Measurements from ENCODE around the gene MKRN2.

DNA sequence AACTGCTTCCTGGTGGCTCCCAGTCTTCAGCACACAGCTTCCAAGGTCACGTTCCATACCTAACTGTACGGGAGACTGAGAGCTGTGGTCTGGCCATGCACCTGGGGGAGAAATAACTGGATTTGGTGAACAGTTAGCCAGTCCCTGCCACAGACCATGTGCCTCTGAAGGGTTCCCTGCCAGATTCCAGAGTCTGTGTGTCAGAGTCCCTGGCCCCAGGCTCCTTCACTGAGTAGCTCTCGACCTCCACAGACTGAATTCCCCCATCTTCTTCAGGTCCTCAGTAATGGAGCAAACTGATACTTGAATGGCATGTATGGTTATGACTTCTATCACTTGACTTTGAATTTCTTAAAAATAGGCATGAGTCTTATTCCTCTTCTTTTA lies 29.1 kb upstream of the MKRN2 start:
- TF ChIP-seq, protein P1, sequence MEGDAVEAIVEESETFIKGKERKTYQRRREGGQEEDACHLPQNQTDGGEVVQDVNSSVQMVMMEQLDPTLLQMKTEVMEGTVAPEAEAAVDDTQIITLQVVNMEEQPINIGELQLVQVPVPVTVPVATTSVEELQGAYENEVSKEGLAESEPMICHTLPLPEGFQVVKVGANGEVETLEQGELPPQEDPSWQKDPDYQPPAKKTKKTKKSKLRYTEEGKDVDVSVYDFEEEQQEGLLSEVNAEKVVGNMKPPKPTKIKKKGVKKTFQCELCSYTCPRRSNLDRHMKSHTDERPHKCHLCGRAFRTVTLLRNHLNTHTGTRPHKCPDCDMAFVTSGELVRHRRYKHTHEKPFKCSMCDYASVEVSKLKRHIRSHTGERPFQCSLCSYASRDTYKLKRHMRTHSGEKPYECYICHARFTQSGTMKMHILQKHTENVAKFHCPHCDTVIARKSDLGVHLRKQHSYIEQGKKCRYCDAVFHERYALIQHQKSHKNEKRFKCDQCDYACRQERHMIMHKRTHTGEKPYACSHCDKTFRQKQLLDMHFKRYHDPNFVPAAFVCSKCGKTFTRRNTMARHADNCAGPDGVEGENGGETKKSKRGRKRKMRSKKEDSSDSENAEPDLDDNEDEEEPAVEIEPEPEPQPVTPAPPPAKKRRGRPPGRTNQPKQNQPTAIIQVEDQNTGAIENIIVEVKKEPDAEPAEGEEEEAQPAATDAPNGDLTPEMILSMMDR (IDR thresholded peaks at IDR 0.05), result no peak
- TF ChIP-seq POLR2A (IDR thresholded peaks at IDR 0.05), result no peak

Data from right lobe of liver (tissue), 4 donors.